Stimulated activated CD8-positive, alpha-beta memory T cell treated with anti-CD3 and anti-CD28 coated beads, Interleukin-4, amount 100 ng/mL, for 24 hours (primary cell): Measurements from ENCODE around the gene RANBP1.
"Not testable (repeated sequence)": the region's sequence is repeated elsewhere in the genome, so short reads cannot be mapped to it uniquely, and the experiment has no call there.

ENCODE experiments used
- DNase-seq: peaks from one replicate; pipeline ENCODE4 v3.0.0-alpha.2; 2020; ENCODE audit warnings: low read depth

RANBP1 gene

GRCh38 chr22:20115691-20116375, at the start of gene RANBP1:
TSS of gene RANBP1 (plus strand) at chr22:20116104. CDS start at chr22:20116185, 81 bp downstream.
- no peak for DNase-seq

- no peak for DNase-seq
Measured at GRCh38 chr22:20066617-20067383, 49.1 kb upstream of the RANBP1 start.

- not testable (repeated sequence) for DNase-seq
Measured at GRCh38 chr22:20067384-20067682, 48.6 kb upstream of the RANBP1 start.

- no peak for DNase-seq
Measured at GRCh38 chr22:20068640-20069039, 47.3 kb upstream of the RANBP1 start.

- DNase-seq: no peak
Measured at GRCh38 chr22:20069331-20070042, 46.4 kb upstream of the RANBP1 start.

- no peak for DNase-seq
Measured at GRCh38 chr22:20071524-20071972, 44.4 kb upstream of the RANBP1 start.

GRCh38 chr22:20076627-20077172, 39.2 kb upstream of the RANBP1 start:
- no peak for DNase-seq

GRCh38 chr22:20079745-20080444, 36.0 kb upstream of the RANBP1 start, which contains the start of gene DGCR8:
TSS of gene DGCR8 (plus strand) at chr22:20080241. CDS start at chr22:20085964, 5,723 bp downstream.
- peak; percentile 52 for DNase-seq

GRCh38 chr22:20080445-20080775, 35.5 kb upstream of the RANBP1 start:
- peak; percentile 67 for DNase-seq

- DNase-seq: no peak
Measured at GRCh38 chr22:20080776-20081654, 34.9 kb upstream of the RANBP1 start.

GRCh38 chr22:20083157-20083890, 32.6 kb upstream of the RANBP1 start:
- no peak for DNase-seq

- DNase-seq: no peak
Measured at GRCh38 chr22:20083891-20084546, 31.9 kb upstream of the RANBP1 start.

- no peak for DNase-seq
Measured at GRCh38 chr22:20084547-20085413, 31.1 kb upstream of the RANBP1 start.

- no peak for DNase-seq
Measured at GRCh38 chr22:20085651-20086050, 30.3 kb upstream of the RANBP1 start.

GRCh38 chr22:20086101-20086599, 29.8 kb upstream of the RANBP1 start:
- DNase-seq: no peak

- DNase-seq: no peak
Measured at GRCh38 chr22:20086763-20087162, 29.1 kb upstream of the RANBP1 start.

GRCh38 chr22:20087319-20088262, 28.3 kb upstream of the RANBP1 start:
- DNase-seq: no peak
